H9 (cell line): ENCODE measurements around the gene HOXD12. TPM values are rescaled to one million over a fixed set of nuclear protein-coding genes. Genes with fewer than 3 reads are reported as not detected.

Source experiments
- DNase-seq: peaks from one replicate; pipeline ENCODE4 v3.0.0-alpha.2; 2017
- H2AFZ ChIP-seq: one replicate; pipeline ENCODE4 v1.6.1; 2013; ENCODE audit warnings: mild to moderate bottlenecking, low read length, control low read depth, moderate library complexity
- H2AK5ac ChIP-seq: 2 replicates; pipeline ENCODE4 v1.6.1; 2013; ENCODE audit warnings: low read length, control low read depth, mixed read lengths; ENCODE audit not compliant: insufficient read length
- H2BK120ac ChIP-seq: one replicate; pipeline ENCODE4 v1.6.1; 2013; ENCODE audit warnings: low read depth, mild to moderate bottlenecking, low read length, control low read depth, inconsistent platforms; ENCODE audit not compliant: poor library complexity, severe bottlenecking
- H2BK12ac ChIP-seq: 2 replicates; pipeline ENCODE4 v1.6.1; 2013; ENCODE audit warnings: low read length, control low read depth, mixed read lengths, low read depth; ENCODE audit not compliant: insufficient read length
- H2BK15ac ChIP-seq: 2 replicates; pipeline ENCODE4 v1.6.1; 2013; ENCODE audit warnings: low read depth, low read length, control low read depth
- H2BK20ac ChIP-seq: one replicate; pipeline ENCODE4 v1.6.1; 2013; ENCODE audit warnings: low read depth, mild to moderate bottlenecking, low read length, control low read depth, inconsistent platforms; ENCODE audit not compliant: poor library complexity, severe bottlenecking
- H2BK5ac ChIP-seq: 2 replicates; pipeline ENCODE4 v1.6.1; 2013; ENCODE audit warnings: low read length, control low read depth, mixed read lengths; ENCODE audit not compliant: insufficient read length
- H3K14ac ChIP-seq: 2 replicates; pipeline ENCODE4 v1.6.1; 2013; ENCODE audit warnings: low read length, control low read depth; ENCODE audit not compliant: insufficient read depth
- H3K18ac ChIP-seq: 2 replicates; pipeline ENCODE4 v1.6.1; 2013; ENCODE audit warnings: low read depth, mild to moderate bottlenecking, mixed read lengths, low read length, control low read depth; ENCODE audit not compliant: insufficient read length
- H3K23ac ChIP-seq: 2 replicates; pipeline ENCODE4 v1.6.1; 2013; ENCODE audit warnings: low read length, control low read depth, mixed read lengths, low read depth; ENCODE audit not compliant: insufficient read length
- H3K23me2 ChIP-seq: 2 replicates; pipeline ENCODE4 v1.6.1; 2013; ENCODE audit warnings: low read depth, mild to moderate bottlenecking, mixed read lengths, low read length, control low read depth; ENCODE audit not compliant: insufficient read length, poor library complexity, severe bottlenecking
- H3K27ac ChIP-seq: 2 replicates; pipeline ENCODE4 v1.5.1; 2013; ENCODE audit warnings: low read length, control low read depth, mixed read lengths, low read depth; ENCODE audit not compliant: insufficient read length
- H3K27me3 ChIP-seq: 2 replicates; pipeline ENCODE4 v1.6.1; 2013; ENCODE audit warnings: low read length, control low read depth, inconsistent platforms; ENCODE audit not compliant: insufficient read depth
- H3K4ac ChIP-seq: 2 replicates; pipeline ENCODE4 v1.6.1; 2013; ENCODE audit warnings: low read depth, mild to moderate bottlenecking, control low read depth, inconsistent platforms, low read length, moderate library complexity
- H3K4me1 ChIP-seq: 2 replicates; pipeline ENCODE4 v1.6.1; 2013; ENCODE audit warnings: low read length, control low read depth, inconsistent platforms; ENCODE audit not compliant: insufficient read depth
- H3K4me2 ChIP-seq: 2 replicates; pipeline ENCODE4 v1.6.1; 2013; ENCODE audit warnings: low read length, control low read depth, mixed read lengths; ENCODE audit not compliant: insufficient read length, insufficient read depth
- H3K56ac ChIP-seq: 2 replicates; pipeline ENCODE4 v1.6.1; 2013; ENCODE audit warnings: low read depth, mild to moderate bottlenecking, mixed read lengths, low read length, control low read depth; ENCODE audit not compliant: insufficient read length
- H3K79me1 ChIP-seq: 2 replicates; pipeline ENCODE4 v1.6.1; 2013; ENCODE audit warnings: low read depth, mild to moderate bottlenecking, moderate library complexity, low read length, control low read depth, inconsistent platforms; ENCODE audit not compliant: insufficient read depth, poor library complexity, severe bottlenecking
- H3K79me2 ChIP-seq: 2 replicates; pipeline ENCODE4 v1.6.1; 2013; ENCODE audit warnings: low read length, control low read depth, inconsistent platforms; ENCODE audit not compliant: insufficient read depth
- H3K9ac ChIP-seq: 2 replicates; pipeline ENCODE4 v1.6.1; 2013; ENCODE audit warnings: low read length, control low read depth, mixed read lengths; ENCODE audit not compliant: insufficient read length; ENCODE audit errors: extremely low read depth
- H3K9me3 ChIP-seq: one replicate; pipeline ENCODE4 v1.6.1; 2013; ENCODE audit warnings: low read depth, low read length, inconsistent platforms; ENCODE audit not compliant: control insufficient read depth
- H3T11ph ChIP-seq: one replicate; pipeline ENCODE4 v1.6.1; 2013; ENCODE audit warnings: mild to moderate bottlenecking, low read length, control low read depth, inconsistent platforms
- H4K20me1 ChIP-seq: one replicate; pipeline ENCODE4 v1.6.1; 2013; ENCODE audit not compliant: control insufficient read depth, insufficient read length, insufficient read depth
- H4K5ac ChIP-seq: 2 replicates; pipeline ENCODE4 v1.6.1; 2013; ENCODE audit warnings: low read depth, mild to moderate bottlenecking, mixed read lengths, low read length, control low read depth; ENCODE audit not compliant: insufficient read length
- H4K8ac ChIP-seq: replicated peaks from 2 replicates; pipeline ENCODE4 v1.6.1; 2013; ENCODE audit warnings: low read length, control low read depth, mixed read lengths, low read depth; ENCODE audit not compliant: insufficient read length
- H4K91ac ChIP-seq: 2 replicates; pipeline ENCODE4 v1.6.1; 2013; ENCODE audit warnings: low read depth, mild to moderate bottlenecking, moderate library complexity, mixed read lengths, low read length, control low read depth; ENCODE audit not compliant: insufficient read length
- H3K27ac Mint-ChIP-seq, 3 experiments: 2 replicates in 2 of 3; 3 replicates in 1 of 3; pipeline ENCODE4 v1.8.0; 2020 to 2021; ENCODE audit warnings: mixed read lengths in 3 of 3, mild to moderate bottlenecking in 1 of 3, moderate library complexity in 1 of 3
- H3K27me3 Mint-ChIP-seq: 2 replicates; pipeline ENCODE4 v1.8.0; 2021; ENCODE audit warnings: low read depth, mild to moderate bottlenecking, moderate library complexity, mixed read lengths
- H3K36me3 Mint-ChIP-seq, 3 experiments: 2 replicates in 2 of 3; 3 replicates in 1 of 3; pipeline ENCODE4 v1.8.0; 2020 to 2021; ENCODE audit warnings: low read depth in 3 of 3, mixed read lengths in 3 of 3; ENCODE audit not compliant: insufficient read depth in 1 of 3
- H3K4me1 Mint-ChIP-seq, 2 experiments: 2 replicates each; pipeline ENCODE4 v1.8.0; 2020; ENCODE audit warnings: mixed read lengths in 2 of 2
- H3K4me3 Mint-ChIP-seq, 2 experiments: 2 replicates in 1 of 2; 3 replicates in 1 of 2; pipeline ENCODE4 v1.8.0; 2020 to 2021; ENCODE audit warnings: mild to moderate bottlenecking in 2 of 2, mixed read lengths in 2 of 2, moderate library complexity in 1 of 2
- H3K9me3 Mint-ChIP-seq, 2 experiments: 2 replicates in 1 of 2; 3 replicates in 1 of 2; pipeline ENCODE4 v1.8.0; 2020; ENCODE audit warnings: mild to moderate bottlenecking in 2 of 2, mixed read lengths in 2 of 2, moderate library complexity in 1 of 2
- CTCF ChIP-seq: fragments of 200-600 bp; sonication (generic); conservative IDR thresholded peaks from 3 replicates; pipeline ENCODE4 v1.8.0; 2021; ENCODE audit warnings: antibody characterized with exemption, mild to moderate bottlenecking
- WGBS: extraction: QIAGEN DNeasy Blood & Tissue Kit; methylation state at CpG from one replicate; pipeline ENCODE4 v1.1.7; 2013; ENCODE audit warnings: missing lambda C conversion rate, low lambda C conversion rate, mixed read lengths; ENCODE audit not compliant: insufficient read length; ENCODE audit errors: extremely low coverage; 5-methylcytosine and 5-hydroxymethylcytosine counted together
- total RNA-seq: library from RNA; stranded (reverse); gene quantifications from 2 replicates; pipeline ENCODE4 v1.2.1, GENCODE V29; 2021

The HOXD12 gene
- total RNA-seq, 1 experiment from 2014 or later, result not detected

DNA sequence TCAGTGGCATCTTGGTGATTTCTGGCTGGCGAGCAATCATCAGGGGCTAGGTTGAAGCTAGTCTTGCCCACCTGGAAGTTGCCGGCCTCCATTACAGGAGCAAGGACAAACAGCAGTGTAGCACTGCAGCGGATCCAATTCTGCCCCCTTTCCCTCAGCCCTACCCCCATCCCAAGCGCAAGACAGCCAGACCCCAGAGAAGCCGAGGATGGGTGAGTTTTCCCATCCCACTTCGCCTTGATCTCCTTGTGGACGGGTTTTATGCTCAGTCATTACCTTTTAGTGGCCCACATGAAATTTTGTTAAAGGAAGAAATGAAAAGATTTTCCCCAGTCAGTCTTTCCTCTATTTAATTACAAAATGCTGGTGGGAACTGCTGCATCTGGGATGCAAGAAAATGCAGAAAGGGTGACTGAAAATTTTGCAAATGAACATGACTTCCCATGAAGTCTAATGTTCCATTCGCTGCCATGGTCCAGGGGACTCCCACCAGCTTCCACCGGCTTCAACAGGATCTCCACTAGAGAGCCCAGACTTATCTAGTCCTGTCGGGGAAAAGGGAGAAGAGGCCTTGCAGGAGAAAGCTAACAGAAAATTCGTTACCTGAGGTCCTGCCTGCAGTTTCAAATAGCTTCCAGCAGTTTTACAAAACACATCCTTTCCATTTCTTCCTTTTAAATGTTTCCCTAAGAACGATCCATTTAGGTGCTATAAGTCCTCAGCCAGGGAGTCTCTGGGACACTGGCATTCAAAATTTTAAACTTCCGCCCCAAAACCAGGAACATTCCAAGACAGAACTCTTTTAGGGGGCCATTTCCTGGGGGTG, 21.0 kb downstream of the HOXD12 start:
- H3T11ph ChIP-seq, result no peak overlapping the region
- H2BK12ac ChIP-seq, result no peak overlapping the region
- Mint-ChIP-seq H3K27me3 (peaks cover 99% of the 10 kb centered on the region), H3K27ac (no peak overlapping the region), H3K36me3 (peaks cover 0 to 3% (median 0%) of the 10 kb centered on the region in 3 experiments; a peak in 3 of 7 replicates), H3K4me3 (no peak overlapping the region), H3K4me1 (peaks cover 0 to 12% of the 10 kb centered on the region in 2 experiments; a peak in 2 of 4 replicates), H3K9me3 (peaks cover 10 to 24% of the 10 kb centered on the region in 2 experiments)
- peaks cover 4% of the 10 kb centered on the region for H4K20me1 ChIP-seq
- H3K79me2 ChIP-seq, result no peaks in the 10 kb centered on the region
- peaks cover 99% of the 10 kb centered on the region for H3K27me3 ChIP-seq
- no peaks in the 10 kb centered on the region for H3K9me3 ChIP-seq
- H2BK5ac ChIP-seq, result no peak overlapping the region
- no CpG with 5 or more reads among the region's 13 CpGs for WGBS
- no peak overlapping the region for H3K23ac ChIP-seq
- no peak overlapping the region for H4K8ac ChIP-seq
- no peak overlapping the region for H4K91ac ChIP-seq
- peaks cover 2% of the 10 kb centered on the region for H3K23me2 ChIP-seq
- H3K27ac ChIP-seq, result no peak overlapping the region
- no peaks in the 10 kb centered on the region for H3K4me1 ChIP-seq
- H2AFZ ChIP-seq, result no peak overlapping the region
- no peak overlapping the region for H3K4me2 ChIP-seq
- no peak overlapping the region for H3K18ac ChIP-seq
- no peak overlapping the region for H3K14ac ChIP-seq
- H2BK20ac ChIP-seq, result no peak overlapping the region
- no peak overlapping the region for H4K5ac ChIP-seq
- H3K9ac ChIP-seq, result no peak overlapping the region
- no peak for TF ChIP-seq CTCF
- H3K79me1 ChIP-seq, result no peaks in the 10 kb centered on the region
- H3K56ac ChIP-seq, result no peak overlapping the region
- peak; percentile 22 for DNase-seq
- H3K4ac ChIP-seq, result no peak overlapping the region
- no peak overlapping the region for H2BK120ac ChIP-seq
- H2BK15ac ChIP-seq, result no peak overlapping the region
- H2AK5ac ChIP-seq, result no peak overlapping the region
